ENCODE data around the gene PRODH. TPM values are rescaled to one million over a fixed set of nuclear protein-coding genes. Genes with fewer than 3 reads are reported as not detected.
"Not testable (repeated sequence)": the region's sequence is repeated elsewhere in the genome, so short reads cannot be mapped to it uniquely, and the experiment has no call there.

Gene PRODH
- total and polyA plus RNA-seq, 7 donors = 1.6 to 52.6 (median 11.3) TPM

GRCh38 chr22:18962308-18962635 is 26.2 kb upstream of the PRODH start:
- DNase-seq (peak in 1 of 2 donors; percentile 14), ATAC-seq (no peak)
- 66 to 90% (median 82%) methylated on average over 2 to 3 of the region's 3 CpGs for WGBS, 3 donors
- H3K9me3 ChIP-seq = no peaks in the 10 kb centered on the region
- no peaks in the 10 kb centered on the region for H3K4me1 ChIP-seq
- peaks cover 0 to 6% (median 0%) of the 10 kb centered on the region in 3 donors for H3K27me3 ChIP-seq (ENCODE audit: insufficient read depth in 3 of 3, low read length in 2 of 3)
- intact Hi-C loops (cut with DNase I) = loop anchor here in 1 of 2 donors (10.0 kb wide), 1 partner anchor 53 kb away; no protein-coding TSS in a partner anchor
- no peak overlapping the region for H3K27ac ChIP-seq
- H3K4me3 ChIP-seq = no peak overlapping the region
- no peak for TF ChIP-seq CTCF (IDR thresholded peaks at IDR 0.05)
- no peaks in the 10 kb centered on the region for H3K36me3 ChIP-seq (ENCODE audit: insufficient read depth in 1 of 2, low read depth in 1 of 2)

GRCh38 chr22:18961632-18962307 is 25.7 kb upstream of the PRODH start:
- not testable (repeated sequence) for H3K27ac ChIP-seq; H3K4me3 ChIP-seq; H3K27me3 ChIP-seq (ENCODE audit: insufficient read depth in 3 of 3, low read length in 2 of 3); H3K9me3 ChIP-seq; H3K4me1 ChIP-seq; ATAC-seq; H3K36me3 ChIP-seq (ENCODE audit: insufficient read depth in 1 of 2, low read depth in 1 of 2)
- intact Hi-C loops (cut with DNase I) = loop anchor here in 1 of 2 donors (10.0 kb wide), 1 partner anchor 53 kb away; no protein-coding TSS in a partner anchor
- 80 to 92% (median 82%) methylated on average over 7 to 8 of the region's 8 CpGs for WGBS, 3 donors
- DNase-seq = peak in 1 of 2 donors; percentile 11

GRCh38 chr22:18961201-18961600 is 25.1 kb upstream of the PRODH start:
- 64 to 70% (median 69%) methylated on average over 5 to 7 of the region's 7 CpGs for WGBS, 3 donors
- not testable (repeated sequence) for H3K9me3 ChIP-seq; H3K4me1 ChIP-seq; H3K36me3 ChIP-seq (ENCODE audit: insufficient read depth in 1 of 2, low read depth in 1 of 2); H3K27me3 ChIP-seq (ENCODE audit: insufficient read depth in 3 of 3, low read length in 2 of 3); DNase-seq; H3K4me3 ChIP-seq; H3K27ac ChIP-seq; ATAC-seq
- intact Hi-C loops (cut with DNase I) = loop anchor here in 1 of 2 donors (10.0 kb wide), 1 partner anchor 54 kb away; no protein-coding TSS in a partner anchor

- not testable (repeated sequence) for ATAC-seq; H3K36me3 ChIP-seq (ENCODE audit: insufficient read depth in 1 of 2, low read depth in 1 of 2); H3K9me3 ChIP-seq; H3K4me3 ChIP-seq; H3K27me3 ChIP-seq (ENCODE audit: insufficient read depth in 3 of 3, low read length in 2 of 3); H3K27ac ChIP-seq; H3K4me1 ChIP-seq; DNase-seq
- intact Hi-C loops (cut with DNase I) = loop anchor here in 1 of 2 donors (10.0 kb wide), 1 partner anchor 55 kb away; no protein-coding TSS in a partner anchor
- WGBS, 3 donors = 82 to 98% (median 88%) methylated on average over 5 to 10 of the region's 11 CpGs
Measured at GRCh38 chr22:18960166-18960820, 24.2 kb upstream of the PRODH start.

GRCh38 chr22:18959741-18960140 is 23.6 kb upstream of the PRODH start:
- not testable (repeated sequence) for H3K27ac ChIP-seq; H3K36me3 ChIP-seq (ENCODE audit: insufficient read depth in 1 of 2, low read depth in 1 of 2); ATAC-seq; H3K4me1 ChIP-seq; H3K9me3 ChIP-seq; H3K27me3 ChIP-seq (ENCODE audit: insufficient read depth in 3 of 3, low read length in 2 of 3); H3K4me3 ChIP-seq
- 55 to 63% (median 57%) methylated on average over 9 to 12 of the region's 12 CpGs for WGBS, 3 donors
- intact Hi-C loops (cut with DNase I) = loop anchor here in 1 of 2 donors (10.0 kb wide), 1 partner anchor 55 kb away; no protein-coding TSS in a partner anchor
- DNase-seq = peak in 1 of 2 donors; percentile 38

GRCh38 chr22:18959266-18959665 is 23.2 kb upstream of the PRODH start:
- H3K9me3 ChIP-seq; ATAC-seq; H3K27me3 ChIP-seq (ENCODE audit: insufficient read depth in 3 of 3, low read length in 2 of 3); H3K27ac ChIP-seq; intact Hi-C loops (cut with DNase I); H3K4me1 ChIP-seq; H3K4me3 ChIP-seq; H3K36me3 ChIP-seq (ENCODE audit: insufficient read depth in 1 of 2, low read depth in 1 of 2): not testable (repeated sequence)
- peak in 1 of 2 donors; percentile 38 for DNase-seq
- 60 to 81% (median 71%) methylated on average over 6 of the region's 6 CpGs for WGBS, 3 donors

- H3K4me3 ChIP-seq; H3K9me3 ChIP-seq; H3K36me3 ChIP-seq (ENCODE audit: insufficient read depth in 1 of 2, low read depth in 1 of 2); H3K4me1 ChIP-seq; H3K27ac ChIP-seq; intact Hi-C loops (cut with DNase I); DNase-seq; ATAC-seq; H3K27me3 ChIP-seq (ENCODE audit: insufficient read depth in 3 of 3, low read length in 2 of 3): not testable (repeated sequence)
- WGBS, 3 donors = 70 to 77% (median 72%) methylated on average over 14 of the region's 14 CpGs
Measured at GRCh38 chr22:18958738-18959137, 22.6 kb upstream of the PRODH start.

- H3K4me1 ChIP-seq; H3K27ac ChIP-seq; ATAC-seq; intact Hi-C loops (cut with DNase I); H3K9me3 ChIP-seq; H3K36me3 ChIP-seq (ENCODE audit: insufficient read depth in 1 of 2, low read depth in 1 of 2); H3K4me3 ChIP-seq; H3K27me3 ChIP-seq (ENCODE audit: insufficient read depth in 3 of 3, low read length in 2 of 3): not testable (repeated sequence)
- DNase-seq = peak in 1 of 2 donors; percentile 42
- 77 to 86% (median 86%) methylated on average over 17 to 18 of the region's 18 CpGs for WGBS, 3 donors
Measured at GRCh38 chr22:18958321-18958705, 22.2 kb upstream of the PRODH start.

GRCh38 chr22:18957621-18958320 is 21.7 kb upstream of the PRODH start:
- H3K27ac ChIP-seq; H3K4me1 ChIP-seq; intact Hi-C loops (cut with DNase I); ATAC-seq; H3K4me3 ChIP-seq; H3K9me3 ChIP-seq; H3K36me3 ChIP-seq (ENCODE audit: insufficient read depth in 1 of 2, low read depth in 1 of 2); H3K27me3 ChIP-seq (ENCODE audit: insufficient read depth in 3 of 3, low read length in 2 of 3): not testable (repeated sequence)
- 69 to 73% (median 73%) methylated on average over 7 to 14 of the region's 18 CpGs for WGBS, 3 donors
- peak in 1 of 2 donors; percentile 39 for DNase-seq

- WGBS, 3 donors = 60 to 79% (median 76%) methylated on average over 10 to 15 of the region's 15 CpGs
- intact Hi-C loops (cut with DNase I); DNase-seq: not testable (repeated sequence)
Measured at GRCh38 chr22:18956956-18957355, 20.9 kb upstream of the PRODH start.

More at GRCh38 chr22:18956956-18957355, 20.9 kb upstream of the PRODH start:
- H3K4me1 ChIP-seq; H3K27ac ChIP-seq; ATAC-seq; H3K9me3 ChIP-seq; H3K27me3 ChIP-seq (ENCODE audit: insufficient read depth in 3 of 3, low read length in 2 of 3); H3K4me3 ChIP-seq; H3K36me3 ChIP-seq (ENCODE audit: insufficient read depth in 1 of 2, low read depth in 1 of 2): not testable (repeated sequence)
